Measurements from ENCODE around the gene TFAP2C.

The TFAP2C gene

DNA sequence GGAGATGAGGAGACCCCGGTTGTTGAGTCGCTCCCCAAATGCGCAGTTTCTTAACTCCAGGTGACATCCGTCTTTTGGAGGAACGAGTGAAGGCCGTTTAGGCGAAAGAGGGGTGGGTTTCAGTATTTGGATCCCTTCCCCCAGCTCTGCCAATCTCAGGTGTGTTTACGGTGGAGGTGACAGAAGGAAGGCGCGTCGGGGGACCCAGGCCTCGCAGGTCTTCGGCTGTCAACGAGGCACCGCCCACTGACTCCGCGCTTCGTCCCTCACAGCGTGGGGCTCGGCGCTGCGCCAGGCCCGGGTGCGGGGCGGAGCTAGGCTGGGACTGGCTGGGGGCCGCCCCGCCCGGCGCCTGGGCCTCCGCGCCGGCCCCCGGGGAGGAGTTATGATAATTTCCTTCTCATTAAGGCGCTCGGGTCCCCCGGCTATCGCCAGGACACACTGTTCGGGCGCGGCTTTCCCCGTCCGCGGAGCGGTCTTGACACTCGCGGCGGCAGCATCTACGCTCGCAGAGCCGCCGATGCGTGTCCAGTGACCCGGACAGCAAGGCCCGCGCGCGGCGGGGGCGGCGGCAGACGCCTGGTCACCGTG is at the start of gene TFAP2C:
TFAP2C (plus strand) TSS at position 434 of the 591 bp plus-strand sequence. CDS start 239 bp downstream, outside the sequence.
- peak; percentile 98 for DNase-seq (ENCODE audit: low spot score)

DNA sequence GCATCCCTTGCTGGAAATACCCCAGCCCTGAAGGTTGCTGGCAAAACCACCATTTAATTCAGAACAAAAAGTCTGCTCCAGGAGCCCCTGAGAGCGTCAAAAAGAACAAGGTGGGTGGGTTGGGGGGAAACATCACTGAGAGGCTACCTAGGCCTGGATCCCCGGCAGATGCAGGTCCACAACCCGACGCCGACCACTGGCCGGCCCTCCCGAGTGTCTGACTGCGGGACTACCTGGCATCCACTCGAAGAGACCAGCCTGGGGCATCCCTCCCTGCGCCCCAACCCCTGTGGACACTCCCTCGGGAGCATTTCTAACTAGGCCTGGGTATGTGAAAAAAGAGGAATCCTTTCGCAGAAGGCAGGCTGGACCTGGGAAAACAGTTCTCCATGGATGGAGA is 48.9 kb upstream of the TFAP2C start:
- no peak for DNase-seq (ENCODE audit: low spot score)

DNA sequence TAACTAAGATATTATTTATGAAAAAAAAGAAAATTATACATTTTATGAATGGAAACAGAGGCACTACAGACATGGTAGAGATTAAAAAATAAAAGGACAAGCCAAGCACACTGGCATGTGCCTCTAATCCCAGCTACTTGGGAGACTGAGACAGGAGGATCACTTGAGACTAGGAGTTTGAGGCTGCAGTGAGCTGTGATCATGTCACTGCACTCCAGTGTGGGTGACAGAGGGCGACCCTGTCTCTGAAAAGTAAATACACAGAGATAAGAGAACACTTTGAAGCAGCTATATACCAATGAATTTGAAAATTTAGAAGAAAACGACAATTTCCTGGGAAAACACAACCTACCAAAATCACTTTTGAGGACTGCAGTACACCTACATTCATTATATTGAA is 47.4 kb upstream of the TFAP2C start:
- no peak for DNase-seq (ENCODE audit: low spot score)

- no peak for DNase-seq (ENCODE audit: low spot score)
These were observed 46.6 kb upstream of the TFAP2C start for GRCh38 chr20:56582542-56582941.

GRCh38 chr20:56584916-56585315 is 44.2 kb upstream of the TFAP2C start:
- no peak for DNase-seq (ENCODE audit: low spot score)

- DNase-seq (ENCODE audit: low spot score): no peak
These were observed 41.6 kb upstream of the TFAP2C start for GRCh38 chr20:56587307-56588041.

- DNase-seq (ENCODE audit: low spot score): no peak
These were observed 40.1 kb upstream of the TFAP2C start for GRCh38 chr20:56588996-56589395.

- DNase-seq (ENCODE audit: low spot score): no peak
These were observed 39.5 kb upstream of the TFAP2C start for GRCh38 chr20:56589633-56590032.

GRCh38 chr20:56590888-56591287 is 38.2 kb upstream of the TFAP2C start:
- no peak for DNase-seq (ENCODE audit: low spot score)

DNA sequence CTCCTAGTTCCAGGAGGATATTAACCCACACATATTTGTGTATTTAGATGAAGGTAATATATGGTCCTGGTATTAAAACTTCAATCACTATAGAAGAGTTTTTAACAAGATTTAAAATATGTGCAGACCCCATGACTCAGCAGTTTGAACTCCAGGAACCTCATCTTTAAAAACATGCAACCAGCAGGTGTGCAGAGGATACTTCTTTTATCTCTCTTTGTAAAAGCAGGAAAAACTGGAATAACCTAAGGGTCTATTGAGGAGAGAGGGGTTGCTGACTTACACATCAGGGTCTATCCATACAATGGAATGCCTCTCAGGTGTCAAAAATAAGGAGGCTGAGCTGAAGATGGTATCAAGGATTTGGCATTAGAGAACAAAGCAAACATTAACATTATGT is 36.9 kb upstream of the TFAP2C start:
- DNase-seq (ENCODE audit: low spot score): no peak

DNA sequence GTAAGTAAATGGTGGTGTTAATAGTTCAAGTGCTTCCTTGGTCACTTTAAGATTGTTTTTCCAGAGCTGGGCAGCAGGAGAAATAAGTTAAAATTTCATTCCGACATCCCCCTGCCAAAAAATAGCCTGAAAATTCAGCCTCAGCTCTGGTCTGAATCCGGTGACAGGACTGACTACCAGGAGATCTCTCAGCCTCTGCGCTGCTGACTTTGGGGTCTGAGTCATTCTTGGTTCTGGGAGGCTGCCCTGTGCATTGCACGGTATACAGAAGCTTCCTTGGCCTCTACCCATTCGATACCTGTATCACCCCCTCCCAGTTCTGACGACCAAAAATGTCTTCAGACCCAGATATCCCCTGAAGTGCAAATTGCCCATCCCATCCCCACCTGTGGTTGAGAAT is 36.3 kb upstream of the TFAP2C start:
- no peak for DNase-seq (ENCODE audit: low spot score)

- DNase-seq (ENCODE audit: low spot score): no peak
These were observed 33.2 kb upstream of the TFAP2C start for GRCh38 chr20:56595746-56596475.

DNA sequence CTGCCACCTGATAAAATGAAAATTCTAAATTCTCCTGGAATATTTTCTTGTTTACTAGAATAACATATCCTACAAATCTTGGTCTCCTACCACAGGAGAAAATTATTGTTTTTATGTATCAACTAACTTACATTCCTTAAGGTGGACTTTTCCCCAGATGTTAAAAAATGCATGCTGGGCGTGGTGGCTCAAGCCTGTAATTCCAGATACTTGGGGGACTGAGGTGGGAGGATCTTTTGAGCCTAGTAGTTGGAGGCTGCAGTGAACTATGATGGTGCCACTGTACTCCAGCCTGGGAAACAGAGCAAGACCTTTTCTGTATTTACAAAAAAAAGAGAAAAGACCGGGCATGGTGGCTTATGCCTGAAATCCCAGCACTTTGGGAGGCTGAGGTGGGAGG is 27.9 kb upstream of the TFAP2C start:
- no peak for DNase-seq (ENCODE audit: low spot score)

- DNase-seq (ENCODE audit: low spot score): no peak
These were observed 24.4 kb upstream of the TFAP2C start for GRCh38 chr20:56604673-56605072.

GRCh38 chr20:56605261-56605996 is 23.7 kb upstream of the TFAP2C start:
- no peak for DNase-seq (ENCODE audit: low spot score)

GRCh38 chr20:56606174-56606945 is 22.7 kb upstream of the TFAP2C start:
- no peak for DNase-seq (ENCODE audit: low spot score)

DNA sequence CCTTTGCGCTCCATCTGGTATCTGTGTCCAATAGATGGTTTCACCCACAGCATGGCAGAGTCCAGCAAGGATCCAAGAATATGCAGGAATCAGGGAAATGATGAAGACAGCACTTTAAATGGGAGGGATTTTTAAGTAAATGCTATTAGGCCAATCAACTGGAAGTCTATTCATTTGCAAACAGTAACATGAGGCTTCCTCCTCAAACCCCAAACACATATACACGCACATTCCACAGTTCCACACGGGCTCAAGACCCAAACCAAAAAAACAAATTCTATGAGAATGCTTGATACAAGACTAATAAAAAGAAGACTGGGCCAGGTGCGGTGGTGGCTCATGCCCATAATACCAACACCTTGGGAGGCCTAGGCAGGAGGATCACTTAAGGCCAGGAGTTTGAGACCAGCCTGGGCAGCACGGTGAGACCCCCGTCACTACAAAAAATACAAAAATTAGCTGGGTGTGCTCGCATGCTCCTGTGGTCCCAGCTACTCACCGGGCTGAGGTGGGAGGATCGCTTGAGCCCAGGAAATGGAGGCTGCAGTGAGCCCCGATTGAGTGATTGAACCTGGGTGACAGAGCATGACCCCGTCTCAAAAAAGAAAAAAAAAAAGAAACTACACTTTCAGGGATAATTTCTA is 21.9 kb upstream of the TFAP2C start:
- no peak for DNase-seq (ENCODE audit: low spot score)

DNA sequence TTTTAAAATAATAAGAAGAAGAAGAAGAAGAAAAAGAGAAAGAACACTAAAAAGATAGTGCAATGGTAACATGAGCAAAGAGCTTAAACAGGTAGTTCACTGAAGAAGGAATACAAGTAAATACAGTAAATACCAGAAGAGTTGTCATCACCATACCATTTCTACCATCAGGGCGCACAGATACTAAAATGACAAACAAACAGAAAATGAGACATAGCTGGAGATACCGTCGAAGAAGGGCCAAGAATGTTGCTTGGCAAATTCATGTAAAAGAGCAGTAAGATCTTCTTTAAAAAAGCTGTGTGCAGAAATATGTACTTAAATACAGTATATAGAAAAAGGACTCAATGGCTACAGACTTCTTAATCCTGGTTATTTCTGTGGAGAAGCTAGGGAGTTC is 20.7 kb upstream of the TFAP2C start:
- DNase-seq (ENCODE audit: low spot score): no peak

- DNase-seq (ENCODE audit: low spot score): no peak
These were observed 19.8 kb upstream of the TFAP2C start for GRCh38 chr20:56609321-56609720.

GRCh38 chr20:56610098-56610497 is 19.0 kb upstream of the TFAP2C start:
- no peak for DNase-seq (ENCODE audit: low spot score)

DNA sequence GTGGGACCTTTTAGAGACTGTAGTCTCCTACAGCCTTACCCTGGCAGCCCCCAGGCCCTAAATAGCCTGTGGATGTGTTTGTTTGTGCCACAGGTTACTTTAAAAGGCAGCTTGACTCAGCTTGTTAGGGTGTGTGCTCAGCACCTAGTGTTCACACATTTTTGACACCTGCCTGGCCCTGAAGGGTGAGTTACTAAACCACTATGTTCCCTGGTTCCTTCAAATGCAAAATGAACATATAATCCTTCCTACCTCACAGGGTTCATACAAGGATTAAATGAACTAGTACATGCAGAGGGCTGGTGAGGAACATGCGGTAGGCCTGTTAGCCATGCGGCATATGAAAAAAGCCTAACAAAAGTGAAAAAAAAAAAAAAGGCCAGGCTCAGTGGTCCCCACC is 14.9 kb upstream of the TFAP2C start:
- DNase-seq (ENCODE audit: low spot score): no peak
